AG10803 (cell line): Measurements from ENCODE around the gene IFNL3.

ENCODE experiments used
- DNase-seq: peaks from one replicate; pipeline ENCODE4 v3.0.0; 2010; ENCODE audit warnings: low read depth
- H3K4me3 ChIP-seq: 2 replicates; pipeline ENCODE4 v1.5.1; 2011; ENCODE audit warnings: mild to moderate bottlenecking, low read length, control low read depth
- TF ChIP-seq, protein P1 (sequence below): conservative IDR thresholded peaks from 2 replicates; pipeline ENCODE4 v1.5.1; 2011; ENCODE audit warnings: mild to moderate bottlenecking, low read length, control low read depth, inconsistent platforms

IFNL3 gene

DNA sequence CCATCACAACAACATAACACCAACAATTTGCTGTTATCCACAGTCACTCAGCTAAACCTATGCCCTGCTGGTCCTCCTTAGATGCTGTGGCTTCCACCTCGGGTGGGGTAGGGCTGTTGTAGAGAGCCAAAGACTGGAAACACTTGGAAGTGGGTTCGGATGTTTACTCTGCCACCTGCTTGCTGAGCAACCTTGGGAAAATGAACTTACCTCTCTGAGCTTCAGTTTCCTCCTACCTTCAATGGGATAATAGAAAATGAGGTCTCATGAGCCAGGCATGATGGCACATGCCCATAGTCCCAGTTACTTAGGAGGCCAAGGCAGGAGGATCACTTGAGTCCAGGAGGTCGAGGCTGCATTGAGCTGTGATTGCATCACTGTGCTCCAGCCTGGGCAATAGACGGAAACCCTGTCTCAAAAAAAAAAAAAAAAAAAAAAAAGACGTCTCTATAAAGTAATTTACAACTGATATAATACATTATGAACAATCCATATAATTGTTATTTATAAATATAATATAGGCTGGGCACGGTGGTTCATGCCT lies 37.4 kb downstream of the IFNL3 start:
- no peak for DNase-seq
- TF ChIP-seq, protein P1, sequence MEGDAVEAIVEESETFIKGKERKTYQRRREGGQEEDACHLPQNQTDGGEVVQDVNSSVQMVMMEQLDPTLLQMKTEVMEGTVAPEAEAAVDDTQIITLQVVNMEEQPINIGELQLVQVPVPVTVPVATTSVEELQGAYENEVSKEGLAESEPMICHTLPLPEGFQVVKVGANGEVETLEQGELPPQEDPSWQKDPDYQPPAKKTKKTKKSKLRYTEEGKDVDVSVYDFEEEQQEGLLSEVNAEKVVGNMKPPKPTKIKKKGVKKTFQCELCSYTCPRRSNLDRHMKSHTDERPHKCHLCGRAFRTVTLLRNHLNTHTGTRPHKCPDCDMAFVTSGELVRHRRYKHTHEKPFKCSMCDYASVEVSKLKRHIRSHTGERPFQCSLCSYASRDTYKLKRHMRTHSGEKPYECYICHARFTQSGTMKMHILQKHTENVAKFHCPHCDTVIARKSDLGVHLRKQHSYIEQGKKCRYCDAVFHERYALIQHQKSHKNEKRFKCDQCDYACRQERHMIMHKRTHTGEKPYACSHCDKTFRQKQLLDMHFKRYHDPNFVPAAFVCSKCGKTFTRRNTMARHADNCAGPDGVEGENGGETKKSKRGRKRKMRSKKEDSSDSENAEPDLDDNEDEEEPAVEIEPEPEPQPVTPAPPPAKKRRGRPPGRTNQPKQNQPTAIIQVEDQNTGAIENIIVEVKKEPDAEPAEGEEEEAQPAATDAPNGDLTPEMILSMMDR: no peak
- no peak overlapping the region for H3K4me3 ChIP-seq

DNA sequence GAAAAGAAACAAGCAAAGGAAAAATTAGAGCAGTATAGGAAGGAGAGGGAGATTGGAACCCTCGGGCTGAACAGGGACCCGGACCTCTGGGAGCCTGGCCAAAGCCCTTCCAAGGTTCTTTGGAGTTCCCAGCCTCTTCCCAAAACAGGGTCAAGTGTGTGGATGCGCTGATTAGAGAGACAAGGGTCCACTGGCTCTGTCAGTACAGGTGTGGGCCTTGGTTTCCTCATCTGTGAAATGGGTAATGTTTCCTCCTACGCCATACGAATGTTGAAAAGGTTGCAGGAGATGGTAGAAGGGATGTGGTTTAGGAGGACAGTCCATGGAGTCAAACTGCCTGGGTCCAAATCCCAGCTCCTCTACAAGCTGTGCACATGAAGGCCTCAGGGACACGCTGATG lies 38.7 kb downstream of the IFNL3 start:
- TF ChIP-seq, protein P1: no peak
- DNase-seq: no peak
- H3K4me3 ChIP-seq: no peak overlapping the region

DNA sequence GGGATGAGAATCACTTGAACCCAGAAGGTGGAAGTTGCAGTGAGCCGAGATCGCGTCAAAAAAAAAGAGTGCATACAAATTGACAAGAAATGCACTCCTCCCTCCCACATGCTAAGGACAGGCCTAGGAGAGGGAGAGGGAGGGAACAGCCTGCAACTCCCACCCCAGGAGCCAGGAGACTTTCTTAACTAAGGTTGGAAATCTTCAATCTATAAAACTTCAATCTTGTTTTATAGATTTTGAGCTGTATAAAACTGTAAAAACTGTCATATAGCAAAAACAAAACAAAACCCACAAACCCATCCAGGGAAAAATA lies 39.4 kb downstream of the IFNL3 start:
- TF ChIP-seq, protein P1: no peak
- DNase-seq: no peak
- H3K4me3 ChIP-seq: no peak overlapping the region

DNA sequence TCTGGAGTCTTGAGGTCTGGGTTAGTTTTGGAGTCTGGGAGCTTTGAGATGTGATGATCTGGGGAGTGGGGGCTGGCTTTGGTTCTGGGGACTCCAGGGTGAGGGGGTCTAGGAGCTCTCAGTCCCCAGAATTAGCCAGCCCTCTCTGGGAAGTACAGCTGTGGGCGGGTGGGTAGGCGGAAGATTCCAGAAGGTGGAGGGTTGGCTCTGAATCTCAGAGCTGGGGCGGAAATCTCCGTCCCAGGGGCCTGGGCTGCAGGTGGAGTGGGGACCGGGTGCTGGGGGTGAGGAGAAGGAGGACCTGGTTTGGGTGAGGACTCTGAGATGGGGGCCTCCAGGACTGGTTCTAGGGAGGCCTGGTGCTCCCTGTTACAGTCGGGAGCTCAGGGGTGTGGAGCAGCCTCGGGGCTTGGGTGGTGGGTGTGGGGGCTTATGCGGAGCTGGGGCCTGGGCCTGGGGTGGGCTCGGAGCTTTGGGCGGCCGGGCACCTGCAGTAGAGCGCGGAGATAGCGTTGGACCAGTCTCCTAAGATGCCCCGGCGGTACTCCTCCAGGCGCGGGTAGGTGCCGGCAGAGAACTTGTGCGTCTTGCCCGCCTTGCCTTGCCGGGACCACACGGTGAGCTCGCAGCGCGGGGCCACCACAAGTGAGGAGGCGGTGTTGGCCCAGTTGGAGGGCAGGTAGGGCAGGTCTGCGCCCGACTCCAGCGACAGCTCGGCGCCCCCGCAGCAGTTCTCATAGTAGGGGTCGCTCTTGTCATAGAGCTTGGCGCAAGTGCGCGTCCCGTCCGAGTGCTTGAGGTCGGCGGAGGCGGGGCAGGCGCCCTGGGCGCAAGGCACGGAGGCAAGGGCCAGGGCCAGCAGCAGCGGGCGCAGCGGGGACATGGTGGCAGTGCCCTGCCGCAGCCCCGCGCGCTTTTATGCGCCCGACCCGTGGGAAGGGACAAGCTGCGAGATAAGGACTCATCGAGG lies 41.1 kb downstream of the IFNL3 start, which contains the start of gene SYCN:
Gene SYCN (minus strand): TSS at position 892 of the 970 bp plus-strand sequence. CDS start 9 bp downstream, at position 883.
- DNase-seq: no peak
- TF ChIP-seq, protein P1: no peak

DNA sequence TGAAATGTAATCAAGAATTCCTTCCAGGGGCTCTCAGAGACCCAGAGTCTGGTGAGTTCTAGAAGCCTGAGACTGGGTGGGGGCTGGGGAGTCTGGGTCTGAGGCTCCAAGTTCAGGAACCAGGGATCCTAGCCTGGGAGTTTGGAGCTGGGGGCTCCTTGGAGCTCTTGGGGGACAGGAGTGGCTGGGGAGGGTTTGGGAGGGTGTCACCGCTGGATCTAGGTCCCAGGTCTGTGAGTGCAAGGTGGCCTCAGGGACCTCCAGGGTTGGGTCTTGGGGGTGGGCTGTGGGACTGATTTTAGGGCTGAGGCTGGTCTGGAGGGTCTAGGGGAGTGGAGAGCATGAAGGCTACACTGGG lies 41.8 kb downstream of the IFNL3 start:
- no peak overlapping the region for H3K4me3 ChIP-seq
- DNase-seq: no peak
- TF ChIP-seq, protein P1: no peak

More for the DNA sequence above, 41.1 kb downstream of the IFNL3 start, which contains the start of gene SYCN:
- no peak within 1 kb of the TSS for H3K4me3 ChIP-seq

DNA sequence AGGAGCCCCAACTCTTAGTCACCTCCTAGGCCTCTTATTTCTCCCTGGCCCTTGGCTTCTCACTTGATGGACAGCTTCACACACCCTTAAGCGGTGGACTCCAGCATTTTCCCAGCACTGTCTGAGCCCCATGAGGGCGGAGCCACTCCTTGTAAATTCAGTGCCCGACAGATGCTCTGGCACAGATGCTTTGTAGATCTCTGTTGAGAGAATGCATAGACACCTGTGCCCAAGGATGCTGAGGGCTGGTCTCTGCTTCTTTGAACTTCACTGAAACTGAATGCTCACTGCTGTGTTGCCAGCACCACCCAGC lies 44.0 kb downstream of the IFNL3 start:
- no peak for DNase-seq
- TF ChIP-seq, protein P1: no peak
- H3K4me3 ChIP-seq: no peak overlapping the region
